Hepatocyte (in vitro differentiated cells): ENCODE data around the gene RBM12. TPM values are rescaled to one million over a fixed set of nuclear protein-coding genes. Genes with fewer than 3 reads are reported as not detected.

Experiments
- DNase-seq: peaks from one replicate; pipeline ENCODE4 v3.0.0-alpha.2; 2016; ENCODE audit warnings: low spot score
- H2AFZ ChIP-seq: fragments of 200-600 bp; sonication (generic); 2 replicates; pipeline ENCODE4 v1.6.0; 2016; ENCODE audit warnings: antibody characterized with exemption, mild to moderate bottlenecking
- H3K27ac ChIP-seq: fragments of 200-600 bp; sonication (generic); 2 replicates; pipeline ENCODE4 v1.5.1; 2016; ENCODE audit warnings: mild to moderate bottlenecking
- H3K27me3 ChIP-seq: fragments of 200-600 bp; sonication (generic); 2 replicates; pipeline ENCODE4 v1.6.1; 2016
- H3K36me3 ChIP-seq: fragments of 200-600 bp; sonication (generic); replicated peaks from 2 replicates; pipeline ENCODE4 v1.5.1; 2016; ENCODE audit warnings: low read depth; ENCODE audit not compliant: insufficient read depth
- H3K4me1 ChIP-seq: fragments of 200-600 bp; sonication (generic); 2 replicates; pipeline ENCODE4 v1.5.1; 2016; ENCODE audit warnings: mild to moderate bottlenecking, moderate library complexity; ENCODE audit not compliant: insufficient read depth
- H3K4me2 ChIP-seq: fragments of 200-600 bp; sonication (generic); 2 replicates; pipeline ENCODE4 v1.6.0; 2016
- H3K4me3 ChIP-seq: fragments of 200-600 bp; sonication (generic); 2 replicates; pipeline ENCODE4 v1.5.1; 2016; ENCODE audit warnings: mild to moderate bottlenecking
- H3K79me2 ChIP-seq: fragments of 200-600 bp; sonication (generic); 2 replicates; pipeline ENCODE4 v1.6.0; 2017; ENCODE audit warnings: mild to moderate bottlenecking
- H3K9me2 ChIP-seq: fragments of 200-600 bp; sonication (generic); replicated peaks from 2 replicates; pipeline ENCODE4 v1.6.0; 2017; ENCODE audit warnings: mild to moderate bottlenecking; ENCODE audit not compliant: insufficient read depth
- H3K9me3 ChIP-seq: fragments of 200-600 bp; sonication (generic); 2 replicates; pipeline ENCODE4 v1.5.1; 2016; ENCODE audit warnings: low read depth, mild to moderate bottlenecking
- H4K20me1 ChIP-seq: fragments of 200-600 bp; sonication (generic); 2 replicates; pipeline ENCODE4 v1.6.0; 2016; ENCODE audit warnings: mild to moderate bottlenecking; ENCODE audit not compliant: insufficient read depth, poor library complexity, severe bottlenecking
- EZH2 ChIP-seq: fragments of 200-600 bp; sonication (generic); IDR thresholded peaks from 2 replicates; pipeline ENCODE4 v1.6.1; 2016; ENCODE audit warnings: antibody characterized with exemption, mild to moderate bottlenecking, borderline replicate concordance
- EZH2phosphoT487 ChIP-seq: fragments of 200-600 bp; sonication (generic); IDR thresholded peaks from one replicate; pipeline ENCODE4 v1.6.1; 2018; ENCODE audit warnings: antibody characterized with exemption, mild to moderate bottlenecking, low read depth, moderate library complexity; ENCODE audit not compliant: unreplicated experiment, severe bottlenecking
- WGBS: methylation state at CpG from one replicate; pipeline ENCODE4 v1.1.6; 2016; ENCODE audit warnings: low lambda C conversion rate; ENCODE audit errors: missing lambda C conversion rate; 5-methylcytosine and 5-hydroxymethylcytosine counted together
- polyA plus RNA-seq: library from polyadenylated mRNA; unstranded; fragments of >200 nt; fragmentation: Nextera tagmentation; extraction: Ambion mirVana; gene quantifications from 2 replicates; pipeline ENCODE4 v1.2.1, GENCODE V29; 2016
- total RNA-seq: library from RNA; depleted of rRNA; stranded (reverse); fragments of >200 nt; gene quantifications from 2 replicates; pipeline ENCODE4 v1.2.3, GENCODE V29; 2014
- TF ChIP-seq, protein P1 (sequence below): fragments of 200-600 bp; sonication (generic); IDR thresholded peaks from 2 replicates; pipeline ENCODE4 v1.5.1; 2016; ENCODE audit warnings: antibody characterized with exemption, mild to moderate bottlenecking; ENCODE audit not compliant: poor library complexity

The RBM12 gene
- total and polyA plus RNA-seq, 2 experiments from 2014 or later = 22.5 to 57.3 TPM

DNA sequence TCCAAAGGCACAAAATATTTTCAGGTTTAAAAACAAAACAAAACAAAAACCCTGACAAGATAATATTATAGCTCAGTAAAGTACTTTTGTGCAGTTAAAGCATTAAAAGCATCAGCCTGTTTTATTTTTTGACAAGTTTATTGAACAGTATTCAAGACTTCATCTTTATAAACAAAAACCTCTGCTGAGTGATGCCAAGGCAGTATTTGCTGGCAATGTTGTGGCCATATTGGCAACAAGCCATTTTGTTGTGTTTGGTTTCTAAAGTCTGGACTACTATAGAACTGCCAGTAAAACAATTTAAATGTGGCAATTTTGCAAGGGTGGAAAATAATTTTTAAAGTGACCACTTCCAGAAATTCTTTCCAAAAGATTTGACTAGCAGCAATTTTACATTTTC lies 15.9 kb downstream of the RBM12 start:
- H3K36me3 ChIP-seq = no peaks in the 10 kb centered on the region
- peaks cover 84% of the 10 kb centered on the region for H4K20me1 ChIP-seq
- H3K9me2 ChIP-seq = no peaks in the 10 kb centered on the region
- no peak overlapping the region for H2AFZ ChIP-seq
- TF ChIP-seq EZH2 (no peak), EZH2phosphoT487 (no peak)
- TF ChIP-seq, protein P1, sequence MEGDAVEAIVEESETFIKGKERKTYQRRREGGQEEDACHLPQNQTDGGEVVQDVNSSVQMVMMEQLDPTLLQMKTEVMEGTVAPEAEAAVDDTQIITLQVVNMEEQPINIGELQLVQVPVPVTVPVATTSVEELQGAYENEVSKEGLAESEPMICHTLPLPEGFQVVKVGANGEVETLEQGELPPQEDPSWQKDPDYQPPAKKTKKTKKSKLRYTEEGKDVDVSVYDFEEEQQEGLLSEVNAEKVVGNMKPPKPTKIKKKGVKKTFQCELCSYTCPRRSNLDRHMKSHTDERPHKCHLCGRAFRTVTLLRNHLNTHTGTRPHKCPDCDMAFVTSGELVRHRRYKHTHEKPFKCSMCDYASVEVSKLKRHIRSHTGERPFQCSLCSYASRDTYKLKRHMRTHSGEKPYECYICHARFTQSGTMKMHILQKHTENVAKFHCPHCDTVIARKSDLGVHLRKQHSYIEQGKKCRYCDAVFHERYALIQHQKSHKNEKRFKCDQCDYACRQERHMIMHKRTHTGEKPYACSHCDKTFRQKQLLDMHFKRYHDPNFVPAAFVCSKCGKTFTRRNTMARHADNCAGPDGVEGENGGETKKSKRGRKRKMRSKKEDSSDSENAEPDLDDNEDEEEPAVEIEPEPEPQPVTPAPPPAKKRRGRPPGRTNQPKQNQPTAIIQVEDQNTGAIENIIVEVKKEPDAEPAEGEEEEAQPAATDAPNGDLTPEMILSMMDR = no peak
- H3K9me3 ChIP-seq = no peaks in the 10 kb centered on the region
- no peaks in the 10 kb centered on the region for H3K27me3 ChIP-seq
- H3K27ac ChIP-seq = peak overlapping the region; percentile 3
- no peak overlapping the region for H3K4me2 ChIP-seq
- no peak for DNase-seq
- H3K4me1 ChIP-seq = peaks cover 11% of the 10 kb centered on the region
- H3K4me3 ChIP-seq = no peak overlapping the region
- H3K79me2 ChIP-seq = peaks cover 100% of the 10 kb centered on the region

DNA sequence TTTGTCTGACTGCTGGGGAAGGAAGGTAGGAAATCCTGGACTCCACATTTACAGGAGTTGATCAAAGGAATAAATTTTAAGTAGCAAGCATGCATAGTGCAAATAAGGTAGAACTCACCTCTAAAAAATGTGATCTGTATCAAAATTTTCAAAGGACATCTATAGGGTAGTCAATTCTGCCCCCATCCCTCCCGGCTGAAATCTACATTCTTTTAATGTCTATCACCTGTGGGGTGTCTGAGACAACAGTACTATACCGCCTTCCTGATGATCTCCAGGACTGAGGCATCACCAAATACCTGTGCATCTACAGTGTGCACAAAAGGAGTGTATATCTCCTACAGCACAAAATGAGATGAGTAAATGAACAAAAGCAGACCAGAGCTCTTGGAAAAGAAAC lies 19.9 kb downstream of the RBM12 start:
- H4K20me1 ChIP-seq = peaks cover 64% of the 10 kb centered on the region
- no peak overlapping the region for H3K4me3 ChIP-seq
- H3K9me3 ChIP-seq = no peaks in the 10 kb centered on the region
- TF ChIP-seq, protein P1 = no peak
- TF ChIP-seq EZH2 (no peak), EZH2phosphoT487 (no peak)
- H3K9me2 ChIP-seq = no peaks in the 10 kb centered on the region
- H3K36me3 ChIP-seq = no peaks in the 10 kb centered on the region
- no peak overlapping the region for H3K4me2 ChIP-seq
- no peaks in the 10 kb centered on the region for H3K27me3 ChIP-seq
- DNase-seq = no peak
- no peaks in the 10 kb centered on the region for H3K4me1 ChIP-seq
- H3K27ac ChIP-seq = no peak overlapping the region
- peaks cover 98% of the 10 kb centered on the region for H3K79me2 ChIP-seq
- H2AFZ ChIP-seq = no peak overlapping the region
- 87% methylated on average over 2 of the region's 2 CpGs for WGBS

DNA sequence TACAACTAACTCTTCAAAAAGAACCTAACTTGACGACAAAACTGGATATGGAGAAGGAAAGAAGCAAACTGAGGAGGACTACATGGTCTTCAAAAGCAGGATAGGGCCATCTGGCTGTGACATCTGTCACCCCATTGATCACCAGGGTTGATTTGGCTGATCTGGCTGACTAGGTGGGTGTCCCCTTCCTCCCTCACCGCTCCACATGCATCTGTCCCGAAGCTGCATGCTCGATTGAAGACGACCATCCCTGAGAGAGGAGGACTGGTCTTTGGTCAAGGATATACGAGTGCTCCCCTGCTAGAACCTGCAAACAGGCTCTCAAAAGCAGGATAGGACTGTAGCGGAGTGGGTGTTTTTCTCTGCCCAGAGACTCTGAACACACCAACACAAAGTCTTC lies 21.7 kb downstream of the RBM12 start:
- Histone ChIP-seq H3K27ac (no peak overlapping the region), H3K9me3 (no peaks in the 10 kb centered on the region), H3K36me3 (no peaks in the 10 kb centered on the region), H4K20me1 (peaks cover 54% of the 10 kb centered on the region), H2AFZ (no peak overlapping the region), H3K4me3 (no peak overlapping the region), H3K4me2 (no peak overlapping the region), H3K27me3 (no peaks in the 10 kb centered on the region), H3K4me1 (no peaks in the 10 kb centered on the region), H3K79me2 (peaks cover 98% of the 10 kb centered on the region), H3K9me2 (no peaks in the 10 kb centered on the region)
- TF ChIP-seq, protein P1 = no peak
- no peak for DNase-seq
- 96% methylated on average over 7 of the region's 7 CpGs for WGBS

DNA sequence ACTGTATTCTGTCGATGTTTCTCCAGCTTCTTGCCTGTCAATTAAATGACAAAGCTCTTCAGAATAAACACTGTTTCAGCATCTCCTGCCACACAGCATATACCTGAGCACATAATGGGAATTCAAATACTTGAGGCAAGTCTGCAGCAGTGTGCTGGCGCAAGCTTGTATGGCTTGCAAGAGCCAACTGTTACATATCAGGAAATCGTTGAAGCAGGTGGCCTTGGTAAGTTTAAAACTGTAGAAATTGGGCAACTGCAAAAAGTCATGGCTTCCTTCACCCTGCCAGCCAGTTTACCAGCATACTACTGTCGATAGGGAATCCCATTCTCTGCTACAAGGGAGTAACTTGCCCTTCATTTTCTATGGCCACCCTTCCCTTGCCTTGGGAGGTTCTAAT lies 23.0 kb downstream of the RBM12 start:
- H3K9me2 ChIP-seq = no peaks in the 10 kb centered on the region
- 90% methylated on average over 4 of the region's 4 CpGs for WGBS
- H3K27ac ChIP-seq = no peak overlapping the region
- no peaks in the 10 kb centered on the region for H3K36me3 ChIP-seq
- no peaks in the 10 kb centered on the region for H3K4me1 ChIP-seq
- H4K20me1 ChIP-seq = peaks cover 55% of the 10 kb centered on the region
- H3K4me2 ChIP-seq = no peak overlapping the region
- no peaks in the 10 kb centered on the region for H3K27me3 ChIP-seq
- no peak overlapping the region for H2AFZ ChIP-seq
- TF ChIP-seq EZH2 (no peak), EZH2phosphoT487 (no peak)
- TF ChIP-seq, protein P1 = no peak
- H3K79me2 ChIP-seq = peaks cover 98% of the 10 kb centered on the region
- H3K4me3 ChIP-seq = no peak overlapping the region
- no peaks in the 10 kb centered on the region for H3K9me3 ChIP-seq
- no peak for DNase-seq
